ENCODE results near the gene LRRTM2.
"Not testable (repeated sequence)": the region's sequence is repeated elsewhere in the genome, so short reads cannot be mapped to it uniquely, and the experiment has no call there.

The LRRTM2 gene, protein sequence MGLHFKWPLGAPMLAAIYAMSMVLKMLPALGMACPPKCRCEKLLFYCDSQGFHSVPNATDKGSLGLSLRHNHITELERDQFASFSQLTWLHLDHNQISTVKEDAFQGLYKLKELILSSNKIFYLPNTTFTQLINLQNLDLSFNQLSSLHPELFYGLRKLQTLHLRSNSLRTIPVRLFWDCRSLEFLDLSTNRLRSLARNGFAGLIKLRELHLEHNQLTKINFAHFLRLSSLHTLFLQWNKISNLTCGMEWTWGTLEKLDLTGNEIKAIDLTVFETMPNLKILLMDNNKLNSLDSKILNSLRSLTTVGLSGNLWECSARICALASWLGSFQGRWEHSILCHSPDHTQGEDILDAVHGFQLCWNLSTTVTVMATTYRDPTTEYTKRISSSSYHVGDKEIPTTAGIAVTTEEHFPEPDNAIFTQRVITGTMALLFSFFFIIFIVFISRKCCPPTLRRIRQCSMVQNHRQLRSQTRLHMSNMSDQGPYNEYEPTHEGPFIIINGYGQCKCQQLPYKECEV

DNA sequence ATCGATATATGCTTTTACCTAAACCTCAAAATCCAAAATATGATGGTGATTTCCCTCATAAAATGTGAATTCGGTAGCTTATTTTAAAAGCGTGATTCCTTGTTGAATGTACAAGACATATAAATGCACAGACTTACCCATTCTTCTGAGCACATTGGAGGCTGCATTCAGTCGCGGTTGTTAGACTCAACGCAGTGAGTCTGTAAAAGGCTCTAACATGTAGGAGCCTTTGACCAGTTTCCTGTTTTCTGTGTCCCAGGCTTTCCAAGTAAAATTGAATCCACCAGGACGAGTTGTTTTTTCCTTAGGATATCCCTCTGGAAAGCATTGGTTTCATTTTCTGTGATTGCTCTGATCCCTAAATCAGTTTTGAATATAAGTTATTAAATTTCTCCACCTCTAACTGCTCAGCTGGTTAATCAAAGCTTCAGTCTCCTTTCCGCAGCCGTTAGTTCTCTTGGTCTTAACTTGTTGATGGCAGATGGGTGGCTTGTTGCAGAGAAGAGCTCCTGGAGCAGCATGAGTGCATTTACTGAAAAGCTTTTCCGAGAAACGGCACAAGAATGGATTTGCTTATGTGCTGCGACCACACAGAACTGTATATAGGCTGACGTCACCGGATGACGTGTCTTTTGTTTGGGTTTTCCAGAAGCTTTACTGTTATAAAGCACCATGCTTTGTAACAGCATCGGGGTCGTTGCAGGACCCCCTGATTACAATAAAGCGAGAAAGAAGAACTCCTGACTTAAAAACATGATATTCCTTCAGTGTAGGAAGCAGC is at the start of gene LRRTM2:
Gene LRRTM2, minus strand, starts transcription at position 565 of the 781 bp plus-strand sequence. Its CDS starts 424 bp downstream, at position 141.
- DNase-seq: no peak

DNA sequence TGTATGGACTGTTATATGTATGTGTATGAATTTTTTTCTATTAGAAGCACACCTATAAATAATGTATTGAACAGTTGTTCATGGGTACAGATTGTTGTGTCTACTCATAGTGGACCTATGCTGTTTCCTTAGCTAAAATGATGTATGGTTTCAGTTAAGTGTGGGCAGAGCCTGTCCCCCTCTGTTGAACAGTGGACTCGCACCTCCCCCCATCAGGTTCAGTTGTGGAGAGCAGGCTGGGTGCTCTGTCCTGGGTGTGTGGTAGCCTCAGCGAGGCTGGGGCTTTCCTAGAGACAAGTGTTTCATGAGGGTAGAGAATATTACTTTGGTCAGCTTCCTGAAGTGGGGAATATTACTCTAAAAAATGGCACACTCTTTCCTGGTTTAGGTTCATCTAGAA is 47.4 kb upstream of the LRRTM2 start:
- no peak for DNase-seq

DNA sequence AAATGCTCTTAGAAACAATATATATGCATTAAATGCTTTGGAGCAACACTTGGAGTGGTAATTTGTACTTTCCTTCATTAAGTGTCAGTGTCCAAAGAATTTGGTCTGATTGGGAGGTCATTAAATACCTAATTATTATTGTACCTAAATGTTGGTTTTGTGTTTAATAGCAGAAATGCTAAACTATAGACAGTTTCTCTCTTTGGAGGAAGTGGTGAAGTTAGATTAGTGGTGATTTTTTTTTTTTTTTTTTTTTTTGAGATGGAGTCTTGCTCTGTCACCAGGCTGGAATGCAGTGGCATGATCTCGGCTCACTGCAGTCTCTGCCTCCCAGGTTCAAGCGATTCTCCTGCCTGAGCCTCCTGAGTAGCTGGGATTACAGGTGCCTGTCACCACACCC is 46.2 kb upstream of the LRRTM2 start:
- DNase-seq: not testable (repeated sequence)

DNA sequence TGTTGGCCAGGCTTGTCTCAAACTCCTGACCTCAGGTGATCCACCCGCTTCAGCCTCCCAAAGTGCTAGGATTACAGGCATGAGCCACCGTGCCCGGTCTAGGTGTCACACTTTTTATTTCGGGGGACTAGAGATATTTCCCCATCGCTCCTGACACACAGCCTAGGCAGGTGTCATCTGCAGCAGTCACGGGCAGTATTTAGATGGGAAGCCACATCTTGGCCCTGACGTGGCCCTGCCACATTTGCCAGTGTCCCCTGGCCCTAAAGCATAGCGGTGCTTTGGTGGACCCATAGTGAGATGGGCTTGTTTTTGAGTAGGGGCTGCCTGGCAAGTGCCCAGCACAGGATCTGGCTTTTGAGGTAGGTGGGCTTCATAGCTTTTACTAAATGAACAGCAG is 45.0 kb upstream of the LRRTM2 start:
- DNase-seq: no peak

DNA sequence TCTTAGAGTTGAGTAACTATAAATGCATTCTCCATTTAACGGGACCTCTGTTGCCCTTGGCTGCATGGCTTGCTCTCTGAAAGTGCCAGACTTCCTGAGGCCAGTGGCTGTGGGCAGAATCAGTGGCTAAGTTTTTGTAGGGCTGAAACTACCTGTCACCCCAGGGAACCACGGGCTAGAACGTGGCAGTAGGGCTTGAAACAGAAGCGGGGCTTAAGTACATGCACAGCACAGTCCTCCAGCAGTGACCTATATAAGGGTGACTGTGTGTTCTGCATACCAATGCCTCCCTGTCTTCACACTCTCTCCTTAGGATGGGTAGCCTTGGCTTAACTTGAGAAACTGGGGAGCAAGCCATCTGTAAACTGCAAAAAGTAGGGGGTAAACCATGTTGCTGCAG is 43.6 kb upstream of the LRRTM2 start:
- DNase-seq: no peak

DNA sequence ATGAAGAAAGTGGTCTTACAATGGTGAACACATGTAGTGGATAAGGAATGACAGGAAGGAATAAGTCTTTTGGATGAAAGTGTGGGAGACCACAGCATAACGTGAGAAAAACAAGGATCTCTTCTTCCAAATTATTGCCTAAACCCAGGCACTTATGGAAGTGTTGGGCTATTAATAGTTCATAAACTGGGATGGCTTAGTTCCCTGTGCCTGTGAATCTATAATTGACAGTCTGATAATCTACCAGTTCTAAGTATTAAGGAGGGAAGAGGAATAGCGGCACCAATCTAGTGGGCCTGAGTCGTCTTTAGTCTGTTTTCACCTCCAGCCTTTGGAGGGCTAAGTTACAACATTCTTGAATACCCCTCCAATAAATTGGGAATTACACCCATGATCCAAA is 39.2 kb upstream of the LRRTM2 start:
- DNase-seq: no peak

DNA sequence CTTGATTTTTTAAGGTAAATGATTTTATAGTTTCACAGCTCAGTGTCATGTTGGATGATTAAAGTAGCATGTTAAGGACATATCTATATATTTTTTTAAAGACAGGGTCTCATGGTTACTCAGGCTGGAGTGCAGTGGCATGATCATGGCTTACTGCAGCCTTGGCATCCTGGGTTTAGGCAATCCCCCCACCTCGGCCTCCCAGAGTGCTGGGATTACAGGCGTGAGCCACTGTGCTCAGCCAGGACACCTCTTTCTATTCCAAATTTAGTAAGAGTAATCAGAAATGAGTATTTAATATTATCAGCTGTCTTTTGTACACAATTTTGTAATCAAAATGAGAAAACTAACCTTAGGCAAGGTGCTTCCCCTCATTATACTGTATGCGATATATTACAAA is 38.6 kb upstream of the LRRTM2 start:
- DNase-seq: no peak

DNA sequence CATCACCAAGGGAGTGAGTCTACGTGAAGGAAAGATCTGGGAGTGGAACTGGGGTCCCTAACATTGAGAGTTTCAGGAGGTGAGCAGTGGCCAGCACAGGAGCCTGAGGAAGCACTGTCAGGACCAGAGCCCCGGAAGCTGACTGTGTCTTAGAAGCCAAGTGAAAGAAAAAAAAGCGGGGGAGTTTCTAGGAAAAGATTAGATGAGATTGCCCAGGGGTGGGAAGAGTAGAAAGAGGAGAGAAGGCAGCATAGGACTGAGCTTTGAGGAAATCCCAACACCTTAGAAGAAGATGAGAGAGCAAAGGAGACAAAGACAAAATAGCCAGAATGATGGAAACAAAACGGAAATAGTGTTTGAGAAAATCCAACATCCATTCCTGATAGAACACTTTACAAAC is 37.0 kb upstream of the LRRTM2 start:
- DNase-seq: no peak

DNA sequence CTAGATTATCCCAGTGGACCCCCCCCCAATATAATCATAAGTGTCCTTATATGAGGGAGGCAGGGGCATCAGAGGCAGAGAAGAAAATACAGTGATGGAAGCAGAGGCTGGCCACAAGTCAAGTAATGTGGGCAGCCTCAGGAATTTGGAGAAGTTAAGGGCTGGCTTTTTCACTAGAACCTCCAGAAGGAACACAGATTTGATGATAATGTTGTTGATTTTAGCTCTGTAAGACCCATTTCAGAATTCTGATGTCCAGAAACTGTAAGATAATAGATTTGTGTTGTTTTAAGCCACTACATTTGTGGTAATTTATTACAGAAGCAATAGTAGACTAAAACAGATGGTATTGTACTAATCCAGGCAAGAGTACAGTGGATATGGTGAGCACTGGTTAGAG is 36.3 kb upstream of the LRRTM2 start:
- no peak for DNase-seq

DNA sequence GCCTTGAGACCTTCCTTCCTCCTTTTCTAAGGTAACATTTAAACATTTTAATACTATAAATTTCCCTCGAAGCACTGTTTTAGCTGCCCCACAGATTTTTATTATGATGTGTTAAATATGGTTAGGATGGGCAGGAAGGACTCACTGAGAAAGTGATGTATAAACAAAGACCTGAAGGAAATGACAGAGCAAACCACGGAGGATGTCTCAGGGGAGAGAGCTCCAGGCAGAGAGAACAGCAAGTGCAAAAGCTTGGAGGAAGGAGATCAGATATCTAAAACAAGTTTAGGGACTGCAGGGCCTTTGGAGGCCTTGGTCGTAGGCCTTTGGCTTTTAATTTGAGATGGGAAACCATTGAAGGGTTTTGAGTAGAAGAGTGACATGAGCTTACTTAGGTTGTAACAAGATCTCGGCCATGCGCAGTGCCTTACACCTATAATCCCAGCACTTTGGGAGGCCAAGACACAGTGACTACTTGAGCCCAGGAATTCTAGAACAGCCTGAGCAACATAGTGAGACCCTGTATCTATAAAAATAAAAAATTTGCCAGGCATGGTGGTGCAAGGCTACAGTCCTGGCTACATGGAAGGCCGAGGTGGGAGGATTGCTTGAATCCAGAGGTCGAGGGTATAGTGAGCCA is 35.5 kb upstream of the LRRTM2 start:
- no peak for DNase-seq

DNA sequence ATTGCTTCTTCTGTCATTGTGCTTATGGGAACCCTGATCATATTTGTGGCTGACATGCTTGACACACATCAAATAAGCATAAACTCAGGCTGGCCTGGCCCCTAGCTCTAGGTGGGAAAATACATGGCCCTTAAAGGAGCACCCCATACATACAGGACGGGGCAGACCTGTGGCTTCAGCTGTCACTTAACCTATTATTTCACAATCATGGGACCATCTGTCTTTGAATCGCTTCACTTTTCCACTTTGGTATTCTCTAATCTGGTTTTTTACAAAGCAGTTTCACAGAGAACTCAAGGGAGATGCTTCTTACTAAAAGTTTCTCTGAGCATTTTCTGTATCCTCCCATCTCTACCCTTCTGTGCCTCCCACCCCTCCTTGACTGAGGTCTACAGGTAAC is 34.6 kb upstream of the LRRTM2 start:
- DNase-seq: no peak

DNA sequence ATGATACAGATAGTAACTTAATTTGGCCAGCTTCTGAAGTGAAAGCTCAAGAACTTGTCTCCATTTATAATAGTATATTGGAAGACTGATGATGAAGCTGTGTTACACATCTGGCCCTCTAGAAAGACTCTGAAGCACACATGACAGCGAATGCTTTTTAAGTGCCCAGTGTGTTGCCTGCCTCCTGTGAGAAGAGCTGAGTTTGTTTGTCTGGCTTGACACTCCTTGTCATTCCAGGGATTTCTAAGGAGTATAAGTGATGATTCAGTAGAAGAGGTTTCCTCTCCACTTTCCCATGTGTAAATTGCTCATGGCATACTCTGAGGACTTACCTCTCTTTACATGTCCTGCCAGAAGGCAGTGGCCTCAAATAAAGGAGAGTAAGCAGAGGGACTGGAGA is 30.4 kb upstream of the LRRTM2 start:
- DNase-seq: no peak

DNA sequence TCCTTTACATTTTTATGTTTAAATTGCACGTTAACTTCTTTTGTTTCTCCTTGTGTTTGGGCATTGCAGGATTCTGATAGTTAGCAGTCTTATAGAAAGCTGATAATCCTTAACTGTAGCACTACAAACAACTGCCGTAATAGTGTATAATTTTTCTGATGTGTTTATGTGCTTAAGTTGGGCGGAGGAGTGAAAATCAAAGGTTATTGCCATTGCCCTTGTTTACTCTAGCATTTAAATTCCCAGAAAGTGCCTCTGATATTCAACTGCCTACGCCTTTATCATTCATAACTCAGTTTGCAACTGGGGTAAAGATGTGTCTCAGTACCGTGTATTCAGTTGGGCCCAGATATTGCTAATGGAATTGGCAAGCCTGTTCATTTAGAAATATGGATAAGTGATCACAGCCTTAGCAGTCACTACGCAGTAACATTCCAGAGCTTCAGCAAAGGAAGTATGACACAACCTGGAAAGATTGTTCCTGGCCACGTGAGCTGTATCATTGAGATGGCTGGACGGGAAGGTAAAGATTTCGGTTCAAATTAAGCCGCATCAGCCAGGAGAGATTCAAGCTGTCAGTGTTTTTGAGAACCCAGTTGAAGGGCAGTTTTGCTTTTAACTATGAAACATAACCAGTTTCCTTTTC is 28.1 kb upstream of the LRRTM2 start:
- DNase-seq: no peak

DNA sequence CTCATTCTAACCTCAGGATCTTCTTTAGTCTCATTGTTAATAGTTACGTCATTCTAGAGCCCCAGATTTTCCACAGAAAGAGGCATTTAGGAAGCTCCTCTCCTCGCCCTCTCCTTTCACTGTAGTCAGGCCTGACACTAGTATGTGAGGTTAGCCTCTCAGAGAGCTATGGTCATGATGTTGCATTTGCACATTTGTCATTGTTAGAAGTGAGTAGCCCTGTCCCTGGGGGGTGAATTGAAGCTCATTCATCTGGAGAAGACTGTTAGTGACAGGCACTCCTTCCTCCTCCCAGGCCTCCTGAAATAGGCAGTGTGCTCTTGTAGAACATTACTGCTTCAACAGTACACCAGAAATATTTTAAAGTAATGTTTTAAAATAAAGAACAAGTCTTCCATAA is 26.6 kb upstream of the LRRTM2 start:
- no peak for DNase-seq

DNA sequence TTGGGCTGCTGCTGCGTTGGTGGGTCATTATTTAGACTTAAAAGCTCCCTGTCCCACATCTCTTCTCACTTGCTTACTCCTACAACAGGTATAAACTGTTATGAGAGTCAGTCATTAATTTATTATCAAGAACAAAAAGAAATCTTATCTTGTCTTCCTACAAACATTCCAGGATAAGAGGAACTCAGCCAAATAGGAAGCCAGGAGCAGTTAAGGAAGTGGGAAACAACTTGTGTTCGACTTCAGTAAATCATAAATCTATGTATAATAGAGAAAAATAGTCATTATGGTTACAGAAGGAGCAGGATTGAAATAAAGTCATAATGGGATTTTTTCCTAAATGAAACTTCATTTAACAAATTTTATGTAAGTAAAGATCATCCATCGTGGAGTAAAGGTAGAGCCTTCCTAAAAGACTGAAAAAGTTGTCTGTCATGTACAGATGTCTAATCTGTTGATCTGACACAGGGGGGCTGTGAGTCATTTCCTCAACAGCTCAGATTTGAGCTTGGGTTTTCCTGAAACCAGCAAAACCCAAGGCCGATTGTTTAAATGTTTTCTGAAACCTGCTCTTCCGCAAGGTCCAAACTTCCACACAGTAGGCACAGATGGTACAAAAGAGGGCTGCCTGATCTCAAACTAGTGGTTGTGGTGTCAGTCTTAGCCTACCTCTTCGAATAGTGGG is 25.3 kb upstream of the LRRTM2 start:
- DNase-seq: no peak

DNA sequence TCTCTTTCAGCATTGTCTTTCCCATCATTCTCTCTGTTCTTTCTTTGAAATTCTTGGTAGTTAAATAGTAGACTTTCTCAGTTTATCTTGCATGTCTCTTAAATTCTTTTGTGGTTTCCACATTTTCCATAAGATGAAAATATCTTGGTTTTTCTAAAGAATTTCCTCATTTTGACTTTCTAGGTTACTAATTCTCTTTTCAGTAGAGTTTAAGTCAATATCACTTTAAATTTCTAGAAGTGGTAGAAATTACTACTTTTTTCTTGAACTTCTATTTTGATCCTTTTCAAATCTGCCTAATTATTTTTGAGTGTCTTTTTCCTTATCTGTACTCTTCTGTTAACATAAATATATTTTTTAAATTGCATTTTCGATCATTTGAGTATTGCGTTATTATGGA is 23.6 kb upstream of the LRRTM2 start:
- no peak for DNase-seq

DNA sequence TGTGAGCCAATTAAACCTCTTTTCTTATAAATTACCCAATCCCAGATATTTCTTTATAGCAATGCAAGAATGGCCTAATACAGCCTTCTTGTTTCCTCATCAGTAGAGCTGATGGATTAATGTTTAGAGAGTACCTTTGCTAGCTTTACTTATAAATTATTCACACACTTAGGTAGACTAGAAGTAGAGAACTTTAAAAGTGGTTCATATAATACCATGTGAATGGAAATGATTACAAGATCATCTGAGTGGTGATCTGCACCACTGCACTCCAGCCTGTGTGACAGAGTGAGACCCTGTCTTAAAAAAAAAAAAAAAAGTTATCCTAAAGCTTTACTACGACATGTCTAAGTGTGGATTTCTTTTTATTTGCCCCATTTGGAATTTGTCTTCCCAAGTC is 23.2 kb upstream of the LRRTM2 start:
- DNase-seq: no peak

DNA sequence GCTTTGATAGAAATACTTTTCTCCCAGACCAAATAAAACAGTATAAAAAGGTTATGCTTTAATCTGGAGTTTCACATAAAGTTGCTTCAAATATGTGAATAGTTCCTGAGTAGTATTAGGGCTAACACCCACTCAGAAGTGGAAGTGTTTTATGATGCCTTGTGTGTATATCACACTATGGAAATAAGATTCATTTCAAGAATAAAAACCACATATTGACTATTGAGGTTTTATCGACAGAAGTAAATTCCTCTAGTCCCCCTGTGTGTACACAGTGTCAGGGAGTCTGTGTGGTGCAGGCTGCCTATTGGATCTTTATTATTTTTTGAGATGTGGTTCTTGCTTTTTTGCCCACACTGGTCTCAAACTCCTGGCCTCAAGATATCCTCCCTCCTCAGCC is 20.8 kb upstream of the LRRTM2 start:
- DNase-seq: no peak

DNA sequence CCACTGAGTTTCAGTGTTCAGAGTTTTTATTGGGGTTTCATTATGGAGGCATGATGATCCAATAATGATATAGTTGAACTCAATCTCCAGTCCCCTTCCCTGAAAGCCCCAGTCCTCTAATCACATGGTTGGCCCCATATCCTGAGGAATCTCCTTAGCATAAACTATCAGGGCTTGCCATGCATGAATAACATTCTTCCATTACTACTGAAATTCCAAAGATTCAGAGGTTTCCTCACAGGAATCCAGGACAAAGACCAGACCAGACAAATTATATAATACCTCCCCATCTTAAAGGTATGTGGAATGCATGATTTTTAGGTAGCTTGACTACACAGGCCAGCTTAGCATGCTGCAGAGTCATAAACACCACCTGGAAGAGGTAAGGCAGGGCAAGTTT is 15.5 kb upstream of the LRRTM2 start:
- no peak for DNase-seq

DNA sequence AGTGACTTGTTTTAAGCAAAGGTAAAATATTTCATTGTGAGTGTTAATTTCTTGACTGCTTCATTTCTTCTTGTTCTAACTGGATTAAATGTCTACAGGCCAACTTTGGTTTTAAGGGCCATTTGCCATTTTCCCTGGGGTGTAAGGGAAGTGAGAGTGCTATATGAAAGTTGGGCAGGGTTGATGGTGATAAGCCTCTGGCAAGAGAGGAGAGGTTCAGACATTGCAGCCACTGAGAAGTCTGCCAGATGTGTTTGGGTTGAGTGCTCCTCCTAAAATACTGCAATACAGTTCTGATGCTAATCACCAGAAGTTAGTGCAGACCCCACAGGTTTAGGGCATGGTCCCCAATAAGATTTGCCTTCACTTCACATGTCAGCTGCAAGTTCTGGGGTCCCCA is 14.9 kb upstream of the LRRTM2 start:
- no peak for DNase-seq

DNA sequence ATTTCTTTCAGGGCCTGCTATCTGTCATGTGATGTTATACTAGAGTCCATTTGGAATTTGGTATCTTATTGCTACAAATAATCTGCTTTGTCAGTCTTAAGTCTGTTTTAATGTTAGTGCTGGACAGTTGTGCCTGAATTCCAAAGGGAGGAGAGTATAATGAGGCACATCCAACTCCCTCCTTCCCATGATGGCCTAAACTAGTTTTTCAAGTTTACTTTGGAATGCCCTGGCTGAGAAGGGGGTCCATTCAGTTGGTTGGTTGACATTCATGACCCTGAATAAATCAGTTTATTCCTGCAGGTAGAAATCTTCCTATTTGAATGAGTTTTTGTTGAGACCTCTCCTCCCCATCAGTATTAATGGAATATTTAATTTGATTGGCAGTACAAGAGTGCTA is 9.4 kb upstream of the LRRTM2 start:
- no peak for DNase-seq

DNA sequence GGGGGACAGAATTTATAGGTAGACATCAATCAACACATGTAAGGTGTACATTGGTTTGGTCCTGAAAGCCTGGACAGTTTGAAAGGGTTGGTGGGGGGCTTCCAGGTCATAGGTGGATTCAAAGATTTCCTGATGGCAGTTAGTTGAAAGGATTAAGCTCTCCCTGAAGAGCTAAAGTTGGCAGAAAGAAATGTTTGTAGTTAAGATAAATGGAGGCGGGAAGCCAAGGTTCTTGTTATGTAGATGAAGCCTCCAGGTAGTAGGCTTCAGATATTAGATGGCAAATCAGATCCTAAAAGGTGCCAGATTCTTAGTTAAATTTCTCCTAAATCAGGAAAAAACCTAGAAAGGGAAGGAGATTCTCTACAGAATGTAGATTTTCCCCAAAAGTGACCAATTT is 9.0 kb upstream of the LRRTM2 start:
- no peak for DNase-seq

DNA sequence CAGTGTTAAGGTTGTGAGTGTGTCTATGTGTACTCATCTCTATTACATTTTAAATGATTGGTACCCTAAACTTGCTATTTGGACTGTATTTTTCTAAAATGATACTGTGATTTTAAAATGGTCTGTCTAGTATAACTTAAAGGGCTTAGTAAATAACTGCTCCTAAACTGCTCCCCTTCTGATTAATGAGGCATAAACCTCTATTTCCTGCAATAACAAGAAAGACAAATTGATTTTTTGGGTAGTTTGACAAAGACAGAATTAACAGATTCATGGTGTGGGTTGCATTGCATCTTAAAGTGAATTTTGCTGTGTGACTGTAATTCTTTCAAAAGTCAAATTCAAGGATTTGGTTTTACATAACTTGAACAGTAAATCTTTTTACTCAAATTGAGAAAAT is 8.1 kb upstream of the LRRTM2 start:
- no peak for DNase-seq
